ENCODE results near the gene EYA3.

Gene EYA3

GRCh38 chr1:28070725-28071593 is 17.5 kb downstream of the EYA3 start:
- no peak for DNase-seq (ENCODE audit: low read depth)

GRCh38 chr1:28067523-28068090 is 20.8 kb downstream of the EYA3 start:
- no peak for DNase-seq (ENCODE audit: low read depth)

- DNase-seq (ENCODE audit: low read depth): no peak
Observed at GRCh38 chr1:28066393-28067154, 21.8 kb downstream of the EYA3 start.

- DNase-seq (ENCODE audit: low read depth): no peak
Observed at GRCh38 chr1:28064064-28064463, 24.3 kb downstream of the EYA3 start.

- DNase-seq (ENCODE audit: low read depth): no peak
Observed at GRCh38 chr1:28062806-28063205, 25.6 kb downstream of the EYA3 start.

GRCh38 chr1:28058971-28059878 is 29.2 kb downstream of the EYA3 start:
- no peak for DNase-seq (ENCODE audit: low read depth)

GRCh38 chr1:28058168-28058567 is 30.2 kb downstream of the EYA3 start:
- no peak for DNase-seq (ENCODE audit: low read depth)

- peak; percentile 45 for DNase-seq (ENCODE audit: low read depth)
Observed at GRCh38 chr1:28056129-28056925, 32.1 kb downstream of the EYA3 start.

GRCh38 chr1:28050776-28051175 is 37.6 kb downstream of the EYA3 start:
- DNase-seq (ENCODE audit: low read depth): no peak

GRCh38 chr1:28046716-28047115 is 41.7 kb downstream of the EYA3 start:
- DNase-seq (ENCODE audit: low read depth): no peak

- no peak for DNase-seq (ENCODE audit: low read depth)
Observed at GRCh38 chr1:28045777-28046176, 42.6 kb downstream of the EYA3 start.

- no peak for DNase-seq (ENCODE audit: low read depth)
Observed at GRCh38 chr1:28044399-28044798, 44.0 kb downstream of the EYA3 start.

- no peak for DNase-seq (ENCODE audit: low read depth)
Observed at GRCh38 chr1:28039341-28039740, 49.1 kb downstream of the EYA3 start.

- DNase-seq (ENCODE audit: low read depth): no peak
Observed at GRCh38 chr1:28037946-28038345, 50.5 kb downstream of the EYA3 start.

GRCh38 chr1:28037206-28037605 is 51.2 kb downstream of the EYA3 start:
- no peak for DNase-seq (ENCODE audit: low read depth)

- DNase-seq (ENCODE audit: low read depth): no peak
Observed at GRCh38 chr1:28036431-28036830, 52.0 kb downstream of the EYA3 start.

GRCh38 chr1:28035420-28035819 is 53.0 kb downstream of the EYA3 start:
- no peak for DNase-seq (ENCODE audit: low read depth)

- no peak for DNase-seq (ENCODE audit: low read depth)
Observed at GRCh38 chr1:28032281-28032680, 56.1 kb downstream of the EYA3 start.

- DNase-seq (ENCODE audit: low read depth): no peak
Observed at GRCh38 chr1:28031173-28031572, 57.2 kb downstream of the EYA3 start.

- DNase-seq (ENCODE audit: low read depth): no peak
Observed at GRCh38 chr1:28028873-28029654, 59.3 kb downstream of the EYA3 start.

All from activated T-cell treated with anti-CD3 and anti-CD28 coated beads for 48 hours (primary cell).